ENCODE data around the gene RUFY2.

Gene RUFY2

DNA sequence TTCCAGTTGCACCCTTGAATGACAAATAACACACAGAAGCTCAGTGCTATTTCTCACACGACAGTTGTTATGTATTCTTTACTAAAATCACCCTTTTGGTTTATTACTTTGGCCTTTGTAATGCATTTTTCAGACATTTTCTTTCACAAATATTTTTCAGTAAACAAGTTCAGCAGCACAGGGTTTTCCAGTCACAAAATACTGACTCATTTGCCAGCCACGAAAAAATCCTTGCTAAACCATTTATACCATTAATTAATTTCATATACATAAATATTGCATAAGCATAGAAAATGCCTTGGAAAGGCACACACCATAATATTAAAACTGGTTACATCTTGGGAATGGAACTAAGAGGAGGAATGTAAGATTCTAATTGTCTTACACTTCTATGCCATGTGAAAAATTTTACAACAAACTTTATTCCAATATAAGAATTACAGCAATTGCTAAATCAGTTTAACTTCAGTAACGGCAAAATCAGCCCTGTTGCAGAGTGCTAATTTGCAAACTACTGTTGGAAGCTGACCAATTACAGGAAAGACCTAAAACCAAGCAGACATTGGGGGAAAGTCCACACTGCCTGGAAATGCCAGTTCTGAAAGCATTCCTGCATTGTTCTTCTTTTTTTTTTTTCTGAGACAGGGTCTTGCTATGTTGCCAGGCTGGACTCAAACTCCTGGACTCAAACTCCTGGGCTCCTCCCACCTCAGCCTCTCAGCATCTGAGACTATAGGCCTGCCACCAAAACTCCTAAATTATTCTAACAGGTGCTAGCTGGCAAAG lies 42.8 kb downstream of the RUFY2 start:
- no peak for DNase-seq (ENCODE audit: low spot score)

DNA sequence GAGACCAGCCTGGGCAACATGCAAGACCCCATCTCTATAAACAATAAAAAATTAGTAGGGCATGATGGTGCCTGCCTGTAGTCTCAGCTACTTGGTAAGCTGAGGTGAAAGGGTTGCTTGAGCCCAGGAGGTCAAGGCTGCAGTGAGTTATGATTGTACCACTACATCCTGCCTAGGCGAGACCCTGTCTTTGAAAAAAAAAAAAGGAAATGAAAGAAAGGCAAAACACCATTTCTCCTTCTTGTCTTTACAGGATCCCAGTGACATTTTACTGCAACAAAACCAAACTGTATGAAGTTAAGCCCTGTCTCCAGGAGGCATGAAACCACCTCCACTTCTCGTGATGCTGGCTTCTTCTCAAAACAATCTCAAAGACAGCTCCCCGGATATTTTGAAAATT lies 44.5 kb downstream of the RUFY2 start:
- DNase-seq (ENCODE audit: low spot score), result no peak

DNA sequence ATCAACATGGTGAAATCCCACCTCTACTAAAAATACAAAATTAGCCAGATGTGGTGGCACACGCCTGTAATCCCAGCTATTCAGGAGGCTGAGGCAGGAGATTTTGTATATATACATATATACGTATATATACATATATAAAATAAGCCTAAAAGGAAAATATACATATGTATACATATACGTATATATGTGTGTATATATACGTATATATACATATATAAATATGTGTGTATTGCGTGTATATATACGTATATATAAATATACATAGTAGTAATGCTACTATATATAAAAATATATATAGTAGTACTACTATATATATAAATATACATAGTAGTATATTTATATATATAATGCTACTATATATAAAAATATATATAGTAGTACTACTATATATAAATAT lies 47.9 kb downstream of the RUFY2 start:
- DNase-seq (ENCODE audit: low spot score), result no peak

DNA sequence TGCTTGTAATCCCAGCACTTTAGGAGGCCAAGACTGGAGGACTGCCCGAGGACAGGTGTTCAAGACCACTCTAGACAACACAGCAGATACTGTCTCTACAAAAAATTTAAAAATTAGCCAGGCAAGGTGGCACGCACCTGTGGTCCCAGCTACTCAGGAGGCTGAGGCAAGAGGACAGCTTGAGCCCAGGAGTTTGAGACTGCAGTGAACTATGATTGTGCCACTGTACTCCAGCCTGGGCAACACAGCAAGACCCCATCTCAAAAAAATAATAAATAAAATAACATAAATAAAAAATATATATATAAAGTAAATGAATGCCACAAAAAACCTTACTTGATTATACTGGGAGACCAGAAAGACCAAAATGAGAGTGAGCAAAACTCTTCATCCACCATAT lies 53.5 kb downstream of the RUFY2 start:
- no peak for DNase-seq (ENCODE audit: low spot score)

DNA sequence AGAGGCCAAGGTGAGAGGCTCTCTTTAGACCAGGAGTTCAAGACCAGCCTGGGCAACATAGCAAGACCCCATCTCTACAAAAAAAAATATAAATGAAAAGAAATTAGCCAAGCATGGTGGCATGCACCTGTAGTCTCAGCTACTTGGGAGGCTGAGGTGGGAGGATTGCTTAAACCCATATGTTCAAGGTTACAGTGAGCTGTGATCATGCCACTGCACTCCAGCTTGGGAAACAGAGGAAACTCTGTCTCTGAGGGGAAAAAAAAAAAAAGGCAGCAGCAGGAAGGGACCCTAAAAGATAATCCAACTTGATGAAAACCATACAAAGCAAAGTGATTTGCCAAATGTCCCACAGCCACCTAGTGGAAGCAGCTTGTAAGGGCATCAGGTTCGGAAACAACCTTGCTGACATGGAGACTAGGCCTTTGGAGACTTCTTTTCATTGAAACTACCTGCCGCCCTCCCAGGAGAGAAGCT lies 58.8 kb downstream of the RUFY2 start:
- peak; percentile 42 for DNase-seq (ENCODE audit: low spot score)

DNA sequence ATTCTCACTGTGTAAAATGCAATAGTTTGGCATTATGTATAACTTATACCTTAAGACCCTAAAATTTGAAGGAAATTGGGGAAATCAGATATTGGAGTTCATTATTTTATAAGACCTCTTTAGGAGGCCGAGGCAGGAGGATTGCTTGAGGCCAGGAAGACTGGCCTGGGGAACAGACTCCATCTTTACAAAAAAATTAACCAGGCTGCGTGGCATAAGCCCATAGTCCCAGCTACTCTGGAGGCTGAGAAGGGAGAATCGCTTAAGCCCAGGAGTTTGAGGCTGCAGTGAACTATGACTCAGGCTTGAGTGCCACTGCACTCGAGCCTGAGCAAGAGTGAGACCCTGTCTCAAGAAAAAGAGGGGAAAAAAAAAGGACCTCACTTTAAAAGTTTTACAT lies 60.3 kb downstream of the RUFY2 start:
- no peak for DNase-seq (ENCODE audit: low spot score)

DNA sequence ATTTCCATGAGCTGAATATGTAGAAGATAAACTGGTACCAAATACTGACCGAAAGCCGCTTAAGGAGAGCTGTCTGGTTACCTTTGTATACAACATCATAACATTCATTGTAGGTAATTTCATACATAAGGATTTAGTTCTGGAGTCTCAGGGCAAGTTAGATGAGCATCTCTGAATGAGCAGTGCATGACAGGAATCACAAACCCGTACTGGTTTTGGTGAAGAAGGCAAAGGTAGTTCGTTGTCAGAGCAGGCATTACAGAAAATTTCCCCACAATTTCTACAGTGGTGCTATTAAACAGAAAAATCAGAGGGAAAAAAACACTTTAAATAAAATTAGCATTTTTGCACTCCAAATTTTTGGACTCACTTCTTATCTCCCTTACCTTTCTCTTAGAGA lies 61.5 kb downstream of the RUFY2 start:
- DNase-seq (ENCODE audit: low spot score), result no peak

DNA sequence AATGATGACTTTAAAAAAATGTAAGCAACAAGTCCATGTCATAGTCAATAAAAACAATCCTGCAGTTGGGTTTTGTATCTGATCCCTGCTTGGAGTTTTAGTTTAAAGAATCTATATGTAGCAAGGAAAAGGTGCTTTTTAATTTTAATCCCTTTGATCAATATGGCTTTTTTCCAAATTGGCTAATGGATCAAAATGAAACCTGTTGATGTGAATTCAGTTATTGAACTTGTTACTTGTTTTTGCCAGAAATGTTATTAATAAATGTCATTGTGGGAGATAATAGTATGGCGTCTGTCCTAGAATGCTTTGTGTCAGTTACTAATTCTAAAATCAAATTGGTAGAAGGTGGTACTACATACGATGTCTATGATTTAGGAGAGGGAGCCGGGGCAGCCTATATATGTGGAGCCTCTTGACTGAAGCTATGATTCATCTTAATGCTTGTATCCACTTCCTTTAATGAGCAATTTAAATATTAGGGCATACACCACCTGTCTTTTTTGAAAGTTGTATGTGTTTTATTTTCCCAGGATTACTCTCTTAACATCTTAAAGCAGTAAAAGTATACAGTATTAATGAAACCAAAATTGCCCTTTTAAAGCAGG lies 64.1 kb downstream of the RUFY2 start:
- no peak for DNase-seq (ENCODE audit: low spot score)

DNA sequence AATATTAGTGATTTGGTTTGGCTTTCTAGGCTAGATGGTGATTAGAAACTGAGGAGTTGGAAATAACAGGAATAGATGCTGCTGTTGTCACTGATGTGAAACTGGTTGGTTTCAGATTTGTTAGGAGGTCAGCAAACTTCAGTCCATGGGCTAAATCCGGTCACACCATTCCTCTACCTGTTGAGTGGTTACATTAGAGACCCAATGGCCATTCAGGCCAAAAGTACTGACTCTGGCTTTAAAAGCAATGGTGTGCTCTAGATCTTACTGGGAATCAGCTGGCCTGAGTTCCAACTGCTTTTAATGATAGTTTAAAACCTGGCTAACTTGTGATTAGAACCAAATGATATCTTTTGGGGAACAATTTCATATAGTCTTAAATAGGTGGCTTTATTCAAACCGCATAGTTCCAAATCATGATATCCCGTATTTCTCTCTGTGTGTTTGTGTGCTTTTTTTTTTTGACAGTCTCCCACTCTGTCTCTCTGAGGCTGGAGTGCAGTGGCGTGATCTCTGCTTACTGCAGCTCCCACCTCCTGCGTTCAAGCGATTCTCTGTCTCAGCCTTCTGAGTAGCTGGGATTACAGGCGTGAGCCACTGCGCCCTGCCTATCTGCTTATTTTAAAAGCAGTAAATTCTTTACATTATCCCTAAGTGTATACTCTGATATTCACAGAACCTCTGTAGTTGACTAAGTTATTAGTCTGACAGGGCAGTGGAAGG lies 66.6 kb downstream of the RUFY2 start:
- DNase-seq (ENCODE audit: low spot score), result no peak

DNA sequence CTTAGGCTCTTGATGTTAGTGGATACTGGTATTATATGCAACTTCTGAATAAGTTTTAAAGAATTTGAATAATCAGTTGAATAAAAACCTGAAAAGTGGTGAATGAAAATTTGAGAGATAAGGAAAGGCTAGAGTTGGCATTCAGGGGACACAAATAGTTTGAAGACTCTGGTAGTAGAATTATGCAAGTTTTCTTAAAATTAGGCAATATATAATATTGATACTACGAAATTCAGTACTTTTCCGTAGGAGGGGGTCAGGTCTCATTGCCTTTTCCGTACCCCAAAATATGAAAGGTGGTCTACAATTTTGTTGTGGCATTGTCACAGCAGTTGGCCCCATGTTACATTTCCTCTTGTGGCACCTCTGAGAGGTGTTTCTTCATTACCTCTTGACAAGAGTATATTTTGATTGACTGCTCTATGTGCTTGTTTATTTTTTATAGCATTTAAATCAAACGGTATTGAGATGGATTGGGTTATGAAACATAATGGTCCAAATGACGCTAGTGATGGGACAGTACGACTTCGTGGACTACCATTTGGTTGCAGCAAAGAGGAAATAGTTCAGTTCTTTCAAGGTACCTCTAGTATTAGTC lies 70.2 kb downstream of the RUFY2 start:
- no peak for DNase-seq (ENCODE audit: low spot score)

DNA sequence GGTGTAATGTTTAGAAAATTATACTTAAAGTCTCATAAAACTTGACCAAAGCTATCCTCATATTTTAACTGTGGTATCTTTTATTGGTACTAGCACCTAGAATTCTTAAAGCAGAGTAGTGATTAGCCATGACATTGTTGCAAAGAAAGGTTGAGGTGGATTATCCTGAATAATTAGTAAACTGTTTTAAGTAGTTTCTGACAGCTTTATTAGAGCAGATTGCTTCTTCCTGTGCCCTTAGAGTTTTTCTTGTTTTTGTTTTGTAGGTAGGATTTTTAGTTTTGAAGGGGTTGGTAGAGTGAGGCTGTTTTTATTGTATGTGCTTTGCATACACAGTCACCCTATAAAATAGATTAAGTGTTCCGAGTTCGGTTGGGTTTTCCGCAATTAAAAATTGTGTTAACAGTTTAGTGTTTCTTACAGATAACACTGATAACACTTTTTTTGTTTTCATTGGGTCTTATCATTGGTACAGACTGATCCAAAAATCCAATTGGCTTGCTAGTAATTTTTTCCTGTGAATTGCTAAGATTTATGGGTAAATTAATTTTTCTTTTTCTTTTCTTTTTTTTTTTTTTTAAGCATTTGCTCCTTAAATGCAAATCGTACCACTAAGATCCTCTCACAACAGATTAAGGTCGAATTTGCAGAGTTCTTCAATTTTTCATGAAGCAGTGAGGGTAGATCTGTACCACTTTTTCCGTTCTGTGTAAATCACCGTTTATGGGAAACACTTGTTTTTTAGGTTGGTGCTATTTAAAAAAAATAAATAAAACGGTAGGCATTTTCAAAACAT lies 72.2 kb downstream of the RUFY2 start:
- no peak for DNase-seq (ENCODE audit: low spot score)

DNA sequence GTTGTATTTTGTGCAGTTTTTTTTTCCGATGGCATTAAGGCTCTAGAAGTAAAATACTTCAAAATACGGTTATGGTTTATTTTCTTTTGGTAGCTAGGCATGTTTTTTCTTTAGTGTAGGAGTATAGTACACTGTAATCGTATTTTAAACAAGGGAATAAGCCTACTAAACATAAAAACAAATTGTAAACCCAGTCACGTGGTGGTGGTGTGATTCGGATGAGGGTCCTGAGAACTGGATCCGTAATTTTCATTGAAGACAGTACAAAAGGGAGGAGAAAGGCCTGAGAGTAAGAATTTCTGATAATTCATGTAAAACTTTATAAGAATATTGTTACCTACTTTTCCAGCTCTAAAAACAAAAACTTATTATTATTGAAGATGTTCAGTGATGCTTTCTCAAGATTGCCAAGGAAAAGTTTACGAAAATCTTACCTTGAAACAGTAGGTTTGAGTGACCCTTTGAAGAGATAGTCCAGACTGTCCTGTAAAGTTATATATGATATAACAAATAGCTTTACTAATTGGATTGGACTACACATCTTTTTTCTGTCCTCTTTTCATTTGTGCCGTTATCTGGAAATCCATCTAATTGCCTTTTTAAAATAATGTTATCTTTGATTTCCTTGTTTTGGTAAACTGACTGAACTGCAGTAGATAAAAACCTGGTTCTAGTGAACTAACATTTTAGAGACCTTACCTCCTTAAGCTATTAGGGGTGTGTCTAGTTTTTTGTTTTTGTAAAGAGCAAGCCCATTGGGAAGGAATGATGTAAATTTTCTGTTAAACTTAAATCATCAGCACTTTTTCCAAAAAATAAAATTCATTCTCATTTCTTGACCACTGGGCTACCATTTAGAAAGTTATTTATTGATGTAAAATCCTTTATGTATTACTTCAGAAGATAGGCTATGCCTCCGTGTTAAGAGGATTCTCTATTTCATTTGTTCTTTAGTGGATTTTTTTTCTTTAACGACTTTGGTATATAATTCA lies 73.3 kb downstream of the RUFY2 start:
- no peak for DNase-seq (ENCODE audit: low spot score)

DNA sequence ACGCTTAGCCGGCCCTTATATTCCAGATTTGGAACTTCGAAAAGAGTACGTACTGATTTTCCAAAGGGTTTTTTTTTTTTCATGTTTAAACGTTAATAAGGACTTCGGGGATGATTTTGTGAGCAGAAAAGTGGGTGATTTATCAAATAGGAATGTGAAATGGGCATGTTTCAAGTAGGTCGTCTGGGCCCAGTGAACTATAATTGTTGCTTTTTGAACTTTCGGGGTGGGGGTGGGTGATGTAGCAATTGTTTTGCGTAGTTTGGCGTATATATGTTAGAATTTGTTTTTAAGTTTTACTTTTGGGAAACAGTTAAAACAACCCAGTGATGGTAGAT lies 74.0 kb downstream of the RUFY2 start:
- DNase-seq (ENCODE audit: low spot score), result no peak

DNA sequence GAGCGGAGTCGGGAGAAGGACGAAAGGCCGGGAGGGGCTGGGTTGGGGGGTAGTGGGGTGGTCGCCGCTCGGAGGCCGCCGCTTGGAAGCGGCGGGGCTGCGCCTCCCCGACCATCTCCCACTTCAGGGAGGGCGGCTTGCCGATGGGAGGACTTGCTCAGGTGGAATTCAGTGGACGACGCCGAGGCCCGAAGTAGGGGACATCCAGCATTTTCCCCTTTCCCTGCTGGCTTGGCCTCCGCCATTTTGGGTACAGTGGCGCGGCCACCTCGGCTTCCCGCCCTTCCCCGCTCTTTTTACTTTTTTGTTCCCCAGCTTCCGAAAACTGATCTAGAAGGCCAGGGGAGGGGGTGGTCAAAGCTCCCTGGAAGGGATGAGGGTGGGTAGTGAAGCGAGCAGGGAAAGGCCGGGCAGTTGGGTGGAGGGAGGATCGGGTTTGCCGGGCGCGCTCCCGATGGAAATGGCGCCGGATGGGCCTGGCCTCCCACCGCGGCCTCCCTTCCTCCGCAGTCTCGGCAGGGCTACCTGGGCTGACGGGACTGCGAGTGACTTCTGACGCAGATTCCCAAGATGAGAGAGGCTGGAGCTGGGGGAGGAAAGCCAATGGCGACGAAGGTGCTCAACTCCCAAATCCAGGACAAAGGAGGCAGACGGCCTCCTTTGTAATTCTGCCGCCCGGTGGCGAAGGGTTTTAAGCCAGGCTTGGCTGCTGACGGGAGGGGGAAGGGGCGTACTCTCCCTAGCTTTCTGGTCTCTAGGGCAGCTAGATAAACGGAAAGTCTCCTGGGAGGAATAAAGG lies 74.6 kb downstream of the RUFY2 start, which contains the start of gene PBLD:
TSS of gene PBLD (minus strand) at position 670 of the 799 bp plus-strand sequence. CDS start 26,084 bp downstream, outside the sequence.
- DNase-seq (ENCODE audit: low spot score), result peak; percentile 57

DNA sequence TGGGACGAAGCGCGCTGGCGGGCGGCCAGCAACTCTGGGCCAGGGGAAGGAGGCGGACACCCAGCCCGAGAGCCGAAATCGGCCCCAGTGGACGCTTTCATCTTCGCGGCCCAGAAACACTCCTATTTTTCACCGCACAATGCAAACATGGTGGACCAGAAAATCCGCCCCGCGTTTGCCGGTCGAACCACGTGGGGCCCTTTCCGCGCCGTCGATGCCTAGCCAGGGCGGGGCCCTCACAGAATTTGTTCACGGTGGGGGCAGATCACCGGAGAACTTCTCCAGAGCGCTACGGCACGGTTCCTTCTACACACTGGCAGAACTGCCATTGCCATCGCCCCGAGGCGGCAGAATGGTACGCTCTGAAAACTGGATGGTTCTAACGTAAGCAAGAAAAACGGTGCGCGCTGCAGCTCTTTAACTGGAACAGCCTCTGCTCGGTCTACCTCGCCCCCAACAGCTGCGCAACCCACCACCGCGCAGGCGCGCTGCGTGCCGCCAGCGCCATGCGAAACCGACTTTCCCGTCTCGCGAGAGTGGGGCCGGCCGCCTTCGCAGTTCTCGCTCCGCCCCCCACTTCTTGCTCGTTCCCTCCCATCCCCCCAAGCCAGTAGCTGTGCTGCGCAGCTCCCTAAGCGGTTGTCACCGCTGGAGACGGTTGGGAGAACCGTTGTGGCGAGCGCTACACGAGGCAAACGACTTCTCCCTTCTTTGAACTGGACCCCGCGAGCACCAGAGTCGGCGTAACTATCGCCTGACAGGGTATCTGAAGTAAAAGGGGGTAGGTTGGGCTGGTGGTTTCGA lies 75.4 kb downstream of the RUFY2 start, which contains the start of gene HNRNPH3:
TSS of gene HNRNPH3 (plus strand) at position 610 of the 804 bp plus-strand sequence. CDS start 5,158 bp downstream, outside the sequence.
- peak; percentile 97 for DNase-seq (ENCODE audit: low spot score)

DNA sequence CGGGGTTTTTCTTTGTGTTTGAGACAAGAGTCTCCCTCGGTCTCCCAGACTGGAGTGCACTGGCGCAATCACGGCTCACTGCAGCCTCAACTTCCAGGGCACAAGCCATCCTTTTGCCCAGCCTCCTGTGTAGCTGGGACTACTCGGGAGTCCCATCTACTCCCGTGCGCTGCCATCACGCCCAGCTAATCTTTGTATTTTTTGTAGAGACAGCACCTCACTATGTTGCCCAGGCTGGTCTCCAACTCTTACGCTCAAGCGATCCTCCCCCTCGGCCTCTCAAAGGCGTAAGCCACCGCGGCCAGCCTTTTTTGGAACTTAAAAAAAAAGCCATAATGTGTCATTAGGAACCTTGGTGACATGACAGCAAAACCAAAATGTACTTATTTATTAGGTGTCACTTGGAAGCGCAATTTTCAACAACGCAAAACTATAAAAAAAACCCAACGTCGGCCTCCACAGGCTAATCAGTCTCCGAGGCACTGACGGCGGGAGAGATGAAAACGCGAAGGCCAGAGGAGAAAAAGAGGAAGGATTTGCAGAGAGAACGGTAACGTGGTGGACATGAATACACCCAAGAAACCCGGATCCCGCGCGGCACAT lies 76.1 kb downstream of the RUFY2 start:
- DNase-seq (ENCODE audit: low spot score), result no peak

DNA sequence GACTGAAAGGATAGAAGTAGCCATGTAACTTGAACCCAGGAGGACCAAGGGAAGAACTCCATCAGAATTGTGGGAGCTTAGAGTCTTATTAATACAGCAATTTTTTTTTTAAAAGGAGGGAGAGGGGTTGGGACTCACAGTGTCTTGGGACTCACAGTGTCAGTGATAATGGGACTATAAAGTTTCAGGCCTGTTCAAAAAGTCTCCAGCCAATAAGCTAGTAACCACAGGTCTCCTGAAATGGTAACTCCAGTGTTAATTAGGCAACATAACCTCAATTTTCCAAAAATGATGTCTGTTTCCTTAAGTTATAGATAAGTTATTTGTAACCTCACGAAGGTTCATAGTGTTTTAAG lies 77.6 kb downstream of the RUFY2 start:
- DNase-seq (ENCODE audit: low spot score), result no peak

Data from AG08396 (cell line).